Measurements from ENCODE around the gene STARD4.

DNA sequence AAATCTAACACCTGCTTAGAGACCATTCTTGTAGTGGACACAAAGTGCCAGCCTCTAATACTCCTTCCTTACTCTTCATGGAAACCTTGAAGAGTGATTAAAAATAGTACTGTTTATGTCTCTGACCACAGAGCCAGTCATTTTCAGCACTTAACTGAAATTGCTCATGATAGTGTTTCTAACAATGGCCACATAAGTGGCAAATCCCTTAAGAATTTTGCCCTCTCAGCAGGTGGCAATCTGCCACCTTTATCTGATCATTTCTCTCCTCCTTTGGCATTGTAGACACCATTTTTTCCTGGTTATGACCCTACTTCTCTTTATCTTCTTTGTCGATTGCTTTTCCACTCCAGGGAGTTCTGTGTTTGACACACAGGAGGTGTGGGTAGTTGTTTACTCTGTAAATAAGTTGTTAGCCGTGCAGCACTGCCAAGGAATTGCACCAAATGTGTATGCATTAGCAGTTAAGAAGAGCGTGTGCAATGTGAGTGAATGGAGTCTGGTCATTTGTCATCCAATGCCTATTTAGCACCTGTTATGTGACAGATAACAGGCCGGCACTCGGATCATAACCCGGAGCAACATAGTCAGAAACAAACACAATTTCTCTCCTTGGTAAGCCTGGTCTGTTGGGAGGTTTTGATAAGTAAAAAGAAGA is 36.8 kb upstream of the STARD4 start:
- TF ChIP-seq, protein P1, sequence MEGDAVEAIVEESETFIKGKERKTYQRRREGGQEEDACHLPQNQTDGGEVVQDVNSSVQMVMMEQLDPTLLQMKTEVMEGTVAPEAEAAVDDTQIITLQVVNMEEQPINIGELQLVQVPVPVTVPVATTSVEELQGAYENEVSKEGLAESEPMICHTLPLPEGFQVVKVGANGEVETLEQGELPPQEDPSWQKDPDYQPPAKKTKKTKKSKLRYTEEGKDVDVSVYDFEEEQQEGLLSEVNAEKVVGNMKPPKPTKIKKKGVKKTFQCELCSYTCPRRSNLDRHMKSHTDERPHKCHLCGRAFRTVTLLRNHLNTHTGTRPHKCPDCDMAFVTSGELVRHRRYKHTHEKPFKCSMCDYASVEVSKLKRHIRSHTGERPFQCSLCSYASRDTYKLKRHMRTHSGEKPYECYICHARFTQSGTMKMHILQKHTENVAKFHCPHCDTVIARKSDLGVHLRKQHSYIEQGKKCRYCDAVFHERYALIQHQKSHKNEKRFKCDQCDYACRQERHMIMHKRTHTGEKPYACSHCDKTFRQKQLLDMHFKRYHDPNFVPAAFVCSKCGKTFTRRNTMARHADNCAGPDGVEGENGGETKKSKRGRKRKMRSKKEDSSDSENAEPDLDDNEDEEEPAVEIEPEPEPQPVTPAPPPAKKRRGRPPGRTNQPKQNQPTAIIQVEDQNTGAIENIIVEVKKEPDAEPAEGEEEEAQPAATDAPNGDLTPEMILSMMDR (conservative IDR thresholded peaks at IDR 0.05; ENCODE audit: low read length): no peak
- no peak for TF ChIP-seq EZH2phosphoT487 (IDR thresholded peaks at IDR 0.05; ENCODE audit: borderline replicate concordance)
